ENCODE measurements around the gene PARVB.
"Not testable (repeated sequence)": the region's sequence is repeated elsewhere in the genome, so short reads cannot be mapped to it uniquely, and the experiment has no call there.

Gene PARVB

GRCh38 chr22:43999378-43999777 is 24.7 kb upstream of the PARVB start:
- no peak for DNase-seq

- DNase-seq, result no peak
These were observed 24.0 kb upstream of the PARVB start for GRCh38 chr22:44000123-44000522.

- DNase-seq, result no peak
These were observed 22.6 kb upstream of the PARVB start for GRCh38 chr22:44001521-44001920.

GRCh38 chr22:44002324-44002723 is 21.8 kb upstream of the PARVB start:
- DNase-seq, result no peak

- no peak for DNase-seq
These were observed 21.1 kb upstream of the PARVB start for GRCh38 chr22:44002997-44003396.

GRCh38 chr22:44003405-44004103 is 20.5 kb upstream of the PARVB start:
- DNase-seq, result no peak

GRCh38 chr22:44004104-44004460 is 20.0 kb upstream of the PARVB start:
- DNase-seq, result no peak

- DNase-seq, result no peak
These were observed 18.6 kb upstream of the PARVB start for GRCh38 chr22:44005524-44005923.

GRCh38 chr22:44012162-44012561 is 11.9 kb upstream of the PARVB start:
- DNase-seq, result no peak

- no peak for DNase-seq
These were observed 11.5 kb upstream of the PARVB start for GRCh38 chr22:44012591-44012990.

GRCh38 chr22:44014241-44014640 is 9.9 kb upstream of the PARVB start:
- DNase-seq, result no peak

GRCh38 chr22:44016586-44016985 is 7.5 kb upstream of the PARVB start:
- not testable (repeated sequence) for DNase-seq

GRCh38 chr22:44018594-44018993 is 5.5 kb upstream of the PARVB start:
- no peak for DNase-seq

- DNase-seq, result no peak
These were observed 4.7 kb upstream of the PARVB start for GRCh38 chr22:44019416-44019815.

- no peak for DNase-seq
These were observed 4.3 kb upstream of the PARVB start for GRCh38 chr22:44019846-44020245.

- no peak for DNase-seq
These were observed 3.1 kb upstream of the PARVB start for GRCh38 chr22:44020981-44021380.

- DNase-seq, result no peak
These were observed 456 bp upstream of the PARVB start for GRCh38 chr22:44023404-44024287.

- DNase-seq, result no peak
These were observed 1.3 kb downstream of the PARVB start for GRCh38 chr22:44025171-44026065.

- DNase-seq, result no peak
These were observed 2.0 kb downstream of the PARVB start for GRCh38 chr22:44026066-44026629.

- no peak for DNase-seq
These were observed 2.8 kb downstream of the PARVB start for GRCh38 chr22:44026630-44027511.

GRCh38 chr22:44028091-44028490 is 4.0 kb downstream of the PARVB start:
- no peak for DNase-seq

- DNase-seq, result no peak
These were observed 5.0 kb downstream of the PARVB start for GRCh38 chr22:44029069-44029468.
